Measurements from ENCODE around the gene PLCL1. TPM values are rescaled to one million over a fixed set of nuclear protein-coding genes. Genes with fewer than 3 reads are reported as not detected.

The PLCL1 gene
- total RNA-seq, 1 experiment from 2014 or later, result 0.07 TPM

GRCh38 chr2:198066597-198066996 is 262.2 kb downstream of the PLCL1 start:
- TF ChIP-seq CTCF (IDR thresholded peaks at IDR 0.05; ENCODE audit: unreplicated experiment), result no peak
- H3K4me1 Mint-ChIP-seq (ENCODE audit: low read depth, unreplicated experiment), result peaks cover 16% of the 10 kb centered on the region
- H3K27me3 Mint-ChIP-seq (ENCODE audit: unreplicated experiment), result no peaks in the 10 kb centered on the region
- no peak overlapping the region for H3K27ac Mint-ChIP-seq (ENCODE audit: unreplicated experiment)
- intact Hi-C loops (cut with micrococcal nuclease; ENCODE audit: unreplicated experiment), result loop anchor here (10.0 kb wide), 1 partner anchor 228 kb away; no protein-coding TSS in a partner anchor
- no TSS peak for BruUV-seq (replicated peaks)
- H3K36me3 Mint-ChIP-seq (ENCODE audit: insufficient read depth, unreplicated experiment), result no peaks in the 10 kb centered on the region
- H3K4me3 Mint-ChIP-seq (ENCODE audit: low read depth, unreplicated experiment), result no peak overlapping the region
- no peaks in the 10 kb centered on the region for H3K9me3 Mint-ChIP-seq (ENCODE audit: low read depth, unreplicated experiment)
- DNase-seq, result no peak
- CTCF ChIA-PET, result interaction anchor here (0.7 kb wide), 1 partner anchor 1143 kb away, joined by 6 read pairs; no protein-coding TSS in a partner anchor

- CTCF ChIA-PET, result no interaction called here
- Mint-ChIP-seq H3K27ac (ENCODE audit: unreplicated experiment) (no peak overlapping the region), H3K27me3 (ENCODE audit: unreplicated experiment) (no peaks in the 10 kb centered on the region), H3K4me3 (ENCODE audit: low read depth, unreplicated experiment) (no peak overlapping the region), H3K4me1 (ENCODE audit: low read depth, unreplicated experiment) (no peaks in the 10 kb centered on the region), H3K36me3 (ENCODE audit: insufficient read depth, unreplicated experiment) (no peaks in the 10 kb centered on the region), H3K9me3 (ENCODE audit: low read depth, unreplicated experiment) (no peaks in the 10 kb centered on the region)
- no peak for DNase-seq
- intact Hi-C loops (cut with micrococcal nuclease; ENCODE audit: unreplicated experiment), result no loop called here
- BruUV-seq (replicated peaks), result no TSS peak
- TF ChIP-seq CTCF (IDR thresholded peaks at IDR 0.05; ENCODE audit: unreplicated experiment), result no peak
Observed at GRCh38 chr2:198072655-198073054, 268.3 kb downstream of the PLCL1 start.

GRCh38 chr2:198073253-198073652 is 268.9 kb downstream of the PLCL1 start:
- no peaks in the 10 kb centered on the region for H3K36me3 Mint-ChIP-seq (ENCODE audit: insufficient read depth, unreplicated experiment)

GRCh38 chr2:198077477-198077876 is 273.1 kb downstream of the PLCL1 start:
- no peak for DNase-seq
- no peaks in the 10 kb centered on the region for H3K4me1 Mint-ChIP-seq (ENCODE audit: low read depth, unreplicated experiment)
- H3K4me3 Mint-ChIP-seq (ENCODE audit: low read depth, unreplicated experiment), result no peak overlapping the region
- no peaks in the 10 kb centered on the region for H3K27me3 Mint-ChIP-seq (ENCODE audit: unreplicated experiment)
- H3K9me3 Mint-ChIP-seq (ENCODE audit: low read depth, unreplicated experiment), result no peaks in the 10 kb centered on the region
- H3K36me3 Mint-ChIP-seq (ENCODE audit: insufficient read depth, unreplicated experiment), result no peaks in the 10 kb centered on the region
- H3K27ac Mint-ChIP-seq (ENCODE audit: unreplicated experiment), result no peak overlapping the region
- BruUV-seq (replicated peaks), result no TSS peak
- no peak for TF ChIP-seq CTCF (IDR thresholded peaks at IDR 0.05; ENCODE audit: unreplicated experiment)
- intact Hi-C loops (cut with micrococcal nuclease; ENCODE audit: unreplicated experiment), result no loop called here
- CTCF ChIA-PET, result no interaction called here

More at GRCh38 chr2:198073253-198073652, 268.9 kb downstream of the PLCL1 start:
- Mint-ChIP-seq H3K4me1 (ENCODE audit: low read depth, unreplicated experiment) (no peaks in the 10 kb centered on the region), H3K27me3 (ENCODE audit: unreplicated experiment) (no peaks in the 10 kb centered on the region), H3K4me3 (ENCODE audit: low read depth, unreplicated experiment) (no peak overlapping the region), H3K27ac (ENCODE audit: unreplicated experiment) (no peak overlapping the region), H3K9me3 (ENCODE audit: low read depth, unreplicated experiment) (no peaks in the 10 kb centered on the region)
- BruUV-seq (replicated peaks), result no TSS peak
- CTCF ChIA-PET, result no interaction called here
- intact Hi-C loops (cut with micrococcal nuclease; ENCODE audit: unreplicated experiment), result no loop called here
- DNase-seq, result no peak
- TF ChIP-seq CTCF (IDR thresholded peaks at IDR 0.05; ENCODE audit: unreplicated experiment), result no peak

Measured in Calu3 (cell line).